Measurements from ENCODE around the gene SLK. TPM values are rescaled to one million over a fixed set of nuclear protein-coding genes. Genes with fewer than 3 reads are reported as not detected.

The SLK gene
- polyA plus RNA-seq, 1 of the 3 experiments (the other 2 are of a cell fraction), result 4.0 TPM

DNA sequence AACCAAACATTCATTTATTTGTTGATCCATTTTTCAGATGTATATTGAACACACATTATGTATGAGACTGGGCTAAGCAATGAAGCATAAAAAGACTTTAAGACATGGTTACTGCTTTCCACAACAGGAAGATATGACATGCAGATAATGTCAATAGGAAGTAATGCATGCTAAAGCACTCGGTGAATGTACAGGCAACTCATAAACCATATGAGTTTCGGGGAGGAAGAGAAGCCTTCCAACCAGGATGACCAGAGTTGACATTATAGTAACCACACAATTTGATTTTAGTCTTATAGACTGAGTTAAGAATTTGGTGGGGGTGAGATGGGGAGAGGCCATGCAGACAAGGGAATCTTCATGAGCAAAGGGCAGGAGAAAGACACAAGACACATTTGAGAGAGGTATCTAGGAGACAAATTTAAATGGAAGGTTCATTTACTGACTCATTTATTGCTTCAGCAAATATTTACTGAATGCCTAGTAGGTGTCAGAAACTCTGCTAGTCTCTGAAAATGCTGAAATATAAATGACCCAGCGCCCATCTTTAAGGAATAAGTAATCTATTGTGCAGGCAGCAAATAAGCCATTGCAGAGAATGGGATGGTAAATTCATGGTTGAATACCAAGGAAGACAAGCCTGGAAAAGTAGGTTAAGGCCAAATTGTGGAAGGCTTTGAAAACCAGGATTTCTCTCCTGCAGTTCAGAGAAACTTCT is 19.0 kb upstream of the SLK start:
- ChIA-PET POLR2A (no interaction called here), CTCF (no interaction called here)

DNA sequence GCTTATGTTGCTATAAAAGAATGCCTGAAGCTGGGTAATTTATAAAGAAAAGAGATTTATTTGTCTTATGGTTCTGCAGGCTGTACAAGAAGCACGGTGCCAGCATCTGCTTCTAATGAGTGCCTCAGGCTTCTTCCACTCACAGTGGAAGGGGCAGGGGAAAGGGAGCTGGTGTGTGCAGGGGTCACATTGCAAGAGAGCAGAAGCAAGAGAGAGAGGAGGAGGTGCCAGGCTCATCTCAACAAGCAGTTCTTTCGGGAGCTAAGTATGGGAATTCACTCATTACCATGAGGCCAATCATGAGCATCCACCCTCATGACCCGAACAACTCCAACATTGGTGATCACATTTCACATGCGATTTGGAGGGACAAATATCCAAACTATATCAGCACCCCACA is 17.2 kb upstream of the SLK start:
- no peaks in the 10 kb centered on the region for H3K4me1 ChIP-seq (ENCODE audit: control insufficient read depth in 1 of 2, insufficient read depth in 2 of 2, low read depth in 1 of 2, low read length in 1 of 2)
- H3K9me3 ChIP-seq, result 0 out of 2 replicates have a peak, but pooled peaks cover 9% of the 10 kb centered on the region
- H3K27ac ChIP-seq (ENCODE audit: low read depth in 2 of 2, low read length in 1 of 2), result no peak overlapping the region
- no peak overlapping the region for H3K9ac ChIP-seq
- no peak overlapping the region for H3K4me3 ChIP-seq (ENCODE audit: low read depth in 2 of 2, low read length in 1 of 2)
- no peaks in the 10 kb centered on the region; the same call in 1 of the 2 replicates for H3K9me2 ChIP-seq
- TF ChIP-seq EZH2phosphoT487 (IDR thresholded peaks at IDR 0.05; ENCODE audit: borderline replicate concordance, low read depth) (no peak), MXI1 (IDR thresholded peaks at IDR 0.05; ENCODE audit: low read depth, low read length) (no peak), POLR2AphosphoS5 (IDR thresholded peaks at IDR 0.05; ENCODE audit: low read depth, low read length) (no peak), RFX5 (IDR thresholded peaks at IDR 0.05; ENCODE audit: low read length) (no peak), RXRA (IDR thresholded peaks at IDR 0.05; ENCODE audit: borderline replicate concordance, low read depth) (no peak)
- TF ChIP-seq, protein P1, sequence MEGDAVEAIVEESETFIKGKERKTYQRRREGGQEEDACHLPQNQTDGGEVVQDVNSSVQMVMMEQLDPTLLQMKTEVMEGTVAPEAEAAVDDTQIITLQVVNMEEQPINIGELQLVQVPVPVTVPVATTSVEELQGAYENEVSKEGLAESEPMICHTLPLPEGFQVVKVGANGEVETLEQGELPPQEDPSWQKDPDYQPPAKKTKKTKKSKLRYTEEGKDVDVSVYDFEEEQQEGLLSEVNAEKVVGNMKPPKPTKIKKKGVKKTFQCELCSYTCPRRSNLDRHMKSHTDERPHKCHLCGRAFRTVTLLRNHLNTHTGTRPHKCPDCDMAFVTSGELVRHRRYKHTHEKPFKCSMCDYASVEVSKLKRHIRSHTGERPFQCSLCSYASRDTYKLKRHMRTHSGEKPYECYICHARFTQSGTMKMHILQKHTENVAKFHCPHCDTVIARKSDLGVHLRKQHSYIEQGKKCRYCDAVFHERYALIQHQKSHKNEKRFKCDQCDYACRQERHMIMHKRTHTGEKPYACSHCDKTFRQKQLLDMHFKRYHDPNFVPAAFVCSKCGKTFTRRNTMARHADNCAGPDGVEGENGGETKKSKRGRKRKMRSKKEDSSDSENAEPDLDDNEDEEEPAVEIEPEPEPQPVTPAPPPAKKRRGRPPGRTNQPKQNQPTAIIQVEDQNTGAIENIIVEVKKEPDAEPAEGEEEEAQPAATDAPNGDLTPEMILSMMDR (IDR thresholded peaks at IDR 0.05), result no peak
- no peaks in the 10 kb centered on the region for H3K27me3 ChIP-seq (ENCODE audit: insufficient read depth)
- no peaks in the 10 kb centered on the region for H3K79me2 ChIP-seq (ENCODE audit: insufficient read depth)
- ChIA-PET POLR2A (no interaction called here), CTCF (no interaction called here)
- WGBS (ENCODE audit: low lambda C conversion rate), result 80% methylated on average over 4 of the region's 4 CpGs
- no peak overlapping the region for H2AFZ ChIP-seq (ENCODE audit: low read depth)
- DNase-seq, result no peak
- no peaks in the 10 kb centered on the region for H4K20me1 ChIP-seq (ENCODE audit: insufficient read depth)
- no peak overlapping the region for H3K4me2 ChIP-seq
- no peaks in the 10 kb centered on the region for H3F3A ChIP-seq (replicated peaks; ENCODE audit: insufficient read depth)
- no peaks in the 10 kb centered on the region for H3K36me3 ChIP-seq (replicated peaks in 1 of 2; ENCODE audit: control insufficient read depth in 1 of 2, insufficient read depth in 2 of 2, low read length in 1 of 2)

More for the DNA sequence above, 19.0 kb upstream of the SLK start:
- no peaks in the 10 kb centered on the region for H3K9me3 ChIP-seq
- no peak for TF ChIP-seq FOSL2 (IDR thresholded peaks at IDR 0.05; ENCODE audit: borderline replicate concordance, low read depth)
- TF ChIP-seq ELF1 (IDR thresholded peaks at IDR 0.05), result no peak
- TF ChIP-seq TEAD4 (IDR thresholded peaks at IDR 0.05; ENCODE audit: borderline replicate concordance, insufficient read depth), result no peak
- no peak for TF ChIP-seq GABPA (IDR thresholded peaks at IDR 0.05; ENCODE audit: low read depth)
- TF ChIP-seq, protein P1 (IDR thresholded peaks at IDR 0.05), result no peak
- no peak for TF ChIP-seq TAF1 (IDR thresholded peaks at IDR 0.05; ENCODE audit: borderline replicate concordance, low read depth, low read length)
- TF ChIP-seq, protein P2, sequence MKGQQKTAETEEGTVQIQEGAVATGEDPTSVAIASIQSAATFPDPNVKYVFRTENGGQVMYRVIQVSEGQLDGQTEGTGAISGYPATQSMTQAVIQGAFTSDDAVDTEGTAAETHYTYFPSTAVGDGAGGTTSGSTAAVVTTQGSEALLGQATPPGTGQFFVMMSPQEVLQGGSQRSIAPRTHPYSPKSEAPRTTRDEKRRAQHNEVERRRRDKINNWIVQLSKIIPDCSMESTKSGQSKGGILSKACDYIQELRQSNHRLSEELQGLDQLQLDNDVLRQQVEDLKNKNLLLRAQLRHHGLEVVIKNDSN (IDR thresholded peaks at IDR 0.05; ENCODE audit: borderline replicate concordance, low read depth), result no peak
- no peak for TF ChIP-seq RCOR1 (IDR thresholded peaks at IDR 0.05; ENCODE audit: low read length)
- TF ChIP-seq, protein P3, sequence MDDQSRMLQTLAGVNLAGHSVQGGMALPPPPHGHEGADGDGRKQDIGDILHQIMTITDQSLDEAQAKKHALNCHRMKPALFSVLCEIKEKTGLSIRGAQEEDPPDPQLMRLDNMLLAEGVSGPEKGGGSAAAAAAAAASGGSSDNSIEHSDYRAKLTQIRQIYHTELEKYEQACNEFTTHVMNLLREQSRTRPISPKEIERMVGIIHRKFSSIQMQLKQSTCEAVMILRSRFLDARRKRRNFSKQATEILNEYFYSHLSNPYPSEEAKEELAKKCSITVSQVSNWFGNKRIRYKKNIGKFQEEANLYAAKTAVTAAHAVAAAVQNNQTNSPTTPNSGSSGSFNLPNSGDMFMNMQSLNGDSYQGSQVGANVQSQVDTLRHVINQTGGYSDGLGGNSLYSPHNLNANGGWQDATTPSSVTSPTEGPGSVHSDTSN (IDR thresholded peaks at IDR 0.05), result no peak
- no peak for TF ChIP-seq FOXM1 (IDR thresholded peaks at IDR 0.05; ENCODE audit: low read depth)
- TF ChIP-seq RAD21 (IDR thresholded peaks at IDR 0.05; ENCODE audit: low read length), result no peak
- TF ChIP-seq FOXJ3 (CRISPR knock-in tag; IDR thresholded peaks at IDR 0.05), result no peak
- TF ChIP-seq, protein P4, sequence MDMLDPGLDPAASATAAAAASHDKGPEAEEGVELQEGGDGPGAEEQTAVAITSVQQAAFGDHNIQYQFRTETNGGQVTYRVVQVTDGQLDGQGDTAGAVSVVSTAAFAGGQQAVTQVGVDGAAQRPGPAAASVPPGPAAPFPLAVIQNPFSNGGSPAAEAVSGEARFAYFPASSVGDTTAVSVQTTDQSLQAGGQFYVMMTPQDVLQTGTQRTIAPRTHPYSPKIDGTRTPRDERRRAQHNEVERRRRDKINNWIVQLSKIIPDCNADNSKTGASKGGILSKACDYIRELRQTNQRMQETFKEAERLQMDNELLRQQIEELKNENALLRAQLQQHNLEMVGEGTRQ (IDR thresholded peaks at IDR 0.05; ENCODE audit: borderline replicate concordance, low read depth, low read length), result no peak
- no peaks in the 10 kb centered on the region for H4K20me1 ChIP-seq (ENCODE audit: insufficient read depth)
- no peak overlapping the region for H3K27ac ChIP-seq (ENCODE audit: low read depth in 2 of 2, low read length in 1 of 2)
- no peaks in the 10 kb centered on the region; the same call in 1 of the 2 replicates for H3K9me2 ChIP-seq
- H3K9ac ChIP-seq, result no peak overlapping the region
- WGBS (ENCODE audit: low lambda C conversion rate), result 73% methylated on average over 3 of the region's 3 CpGs
- H3K27me3 ChIP-seq (ENCODE audit: insufficient read depth), result no peaks in the 10 kb centered on the region
- no peak overlapping the region for H2AFZ ChIP-seq (ENCODE audit: low read depth)
- no peak overlapping the region for H3K4me3 ChIP-seq (ENCODE audit: low read depth in 2 of 2, low read length in 1 of 2)
- H3K4me2 ChIP-seq, result no peak overlapping the region
- H3K79me2 ChIP-seq (ENCODE audit: insufficient read depth), result no peaks in the 10 kb centered on the region
- H3K36me3 ChIP-seq (replicated peaks in 1 of 2; ENCODE audit: control insufficient read depth in 1 of 2, insufficient read depth in 2 of 2, low read length in 1 of 2), result no peaks in the 10 kb centered on the region
- no peaks in the 10 kb centered on the region for H3F3A ChIP-seq (replicated peaks; ENCODE audit: insufficient read depth)
- no peaks in the 10 kb centered on the region for H3K4me1 ChIP-seq (ENCODE audit: control insufficient read depth in 1 of 2, insufficient read depth in 2 of 2, low read depth in 1 of 2, low read length in 1 of 2)
- no peak for DNase-seq
